Right renal cortex interstitium (tissue), 3 donors: ENCODE results near the gene WHAMM. TPM values are rescaled to one million over a fixed set of nuclear protein-coding genes. Genes with fewer than 3 reads are reported as not detected.
"Not testable (repeated sequence)": the region's sequence is repeated elsewhere in the genome, so short reads cannot be mapped to it uniquely, and the experiment has no call there.

Experiments
- DNase-seq, 3 donors: peaks; one replicate each; pipeline ENCODE4 v3.0.0-alpha.2; 2013; ENCODE audit warnings: low read depth in 3 of 3, low spot score in 2 of 3
- polyA plus RNA-seq, 3 donors: library from polyadenylated mRNA; unstranded; fragments of 120-200 nt; gene quantifications; one replicate each; pipeline ENCODE4 v1.2.1, GENCODE V29; 2013; ENCODE audit not compliant: insufficient read length in 3 of 3

Gene WHAMM
- polyA plus RNA-seq: 10 to 100 TPM; 11.5 to 14.0 (median 12.5) TPM

GRCh38 chr15:82809308-82810060 is at the start of gene WHAMM:
WHAMM (plus strand) TSS chr15:82809628; CDS start chr15:82809727, 99 bp downstream.
- peak; percentile 85 to 96 (median 95) for DNase-seq

- DNase-seq: no peak
These were observed 45.9 kb upstream of the WHAMM start for GRCh38 chr15:82763361-82764116.

- DNase-seq: no peak
These were observed 45.3 kb upstream of the WHAMM start for GRCh38 chr15:82764117-82764490.

GRCh38 chr15:82764740-82765139 is 44.7 kb upstream of the WHAMM start:
- DNase-seq: no peak

- not testable (repeated sequence) for DNase-seq
These were observed 43.2 kb upstream of the WHAMM start for GRCh38 chr15:82766201-82766600.

GRCh38 chr15:82767163-82767829 is 42.1 kb upstream of the WHAMM start:
- no peak for DNase-seq

- DNase-seq: no peak
These were observed 40.9 kb upstream of the WHAMM start for GRCh38 chr15:82768414-82769054.

- no peak for DNase-seq
These were observed 37.4 kb upstream of the WHAMM start for GRCh38 chr15:82771789-82772607.

GRCh38 chr15:82774496-82774895 is 34.9 kb upstream of the WHAMM start:
- no peak for DNase-seq

- DNase-seq: no peak
These were observed 30.7 kb upstream of the WHAMM start for GRCh38 chr15:82778755-82779154.

GRCh38 chr15:82781349-82781748 is 28.1 kb upstream of the WHAMM start:
- DNase-seq: no peak

- DNase-seq: no peak
These were observed 20.9 kb upstream of the WHAMM start for GRCh38 chr15:82788496-82788895.

- no peak for DNase-seq
These were observed 19.9 kb upstream of the WHAMM start for GRCh38 chr15:82789491-82789890.

GRCh38 chr15:82790321-82790720 is 19.1 kb upstream of the WHAMM start:
- DNase-seq: no peak

GRCh38 chr15:82792068-82792467 is 17.4 kb upstream of the WHAMM start:
- no peak for DNase-seq

GRCh38 chr15:82793737-82794136 is 15.7 kb upstream of the WHAMM start:
- DNase-seq: no peak

- DNase-seq: no peak
These were observed 11.3 kb upstream of the WHAMM start for GRCh38 chr15:82798104-82798503.

- DNase-seq: no peak
These were observed 10.8 kb upstream of the WHAMM start for GRCh38 chr15:82798531-82799166.

- DNase-seq: no peak
These were observed 10.1 kb upstream of the WHAMM start for GRCh38 chr15:82799183-82799841.
